Posterior cingulate gyrus (tissue), 11 donors: Measurements from ENCODE around the gene TPCN1.
"Not testable (repeated sequence)": the region's sequence is repeated elsewhere in the genome, so short reads cannot be mapped to it uniquely, and the experiment has no call there.

Experiments used
- DNase-seq, 10 donors: peaks; one replicate each; pipeline versions ENCODE4 v3.0.0 to v3.0.0-alpha.2; 2020 to 2021; ENCODE audit warnings: mixed read lengths in 3 of 10
- intact Hi-C: fragments of 100-400 bp; cut with DNase I; formaldehyde crosslinking; loops from one replicate; pipeline ENCODE4 v1.15.1; 2023

TPCN1 gene

DNA sequence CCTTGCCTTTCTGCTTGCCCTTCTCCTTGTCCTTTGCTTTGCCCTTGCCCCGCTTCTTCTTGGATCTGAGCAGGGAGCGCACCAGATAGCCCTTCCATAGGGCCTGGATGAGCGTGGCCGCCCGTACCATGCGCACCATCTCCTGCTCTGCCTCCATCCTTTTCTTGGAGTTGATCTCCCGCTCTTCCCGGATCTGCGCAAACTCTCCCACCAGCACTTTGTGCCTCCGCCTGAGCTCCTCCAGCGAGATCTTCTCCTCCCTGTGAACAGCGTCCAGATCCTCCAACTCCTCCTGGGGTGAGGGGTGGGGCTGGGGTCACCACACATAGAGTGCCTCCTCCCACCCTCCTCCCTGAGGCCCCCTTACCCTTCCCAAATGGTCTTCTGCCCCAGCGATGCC is 25.7 kb upstream of the TPCN1 start:
- intact Hi-C loops = loop anchor here (5.0 kb wide), 1 partner anchor 232 kb away; no protein-coding TSS in a partner anchor
- peak in 2 of 10 donors; percentile 16 to 35 for DNase-seq

DNA sequence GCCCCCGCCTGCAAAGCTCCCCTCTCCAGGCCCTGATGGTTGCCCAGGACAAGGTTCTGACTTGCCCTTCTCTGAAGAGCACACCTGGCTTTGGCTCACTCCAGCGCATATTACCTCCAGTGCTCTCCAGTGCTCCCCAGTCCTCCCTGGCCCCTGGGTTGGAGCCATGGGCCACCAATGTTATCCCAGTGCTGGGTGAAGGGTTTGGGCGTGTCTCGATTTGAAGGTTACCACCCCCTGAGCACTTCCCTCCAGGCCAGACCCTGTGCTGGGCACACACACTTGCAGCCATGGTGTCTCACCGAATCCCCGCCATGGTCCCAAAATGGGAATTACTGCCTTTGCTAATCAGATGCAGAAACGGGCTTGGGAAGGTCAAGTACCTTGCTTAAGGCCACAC is 24.7 kb upstream of the TPCN1 start:
- intact Hi-C loops = loop anchor here (5.0 kb wide), 1 partner anchor 231 kb away; no protein-coding TSS in a partner anchor
- DNase-seq = peak in 1 of 10 donors; percentile 50

DNA sequence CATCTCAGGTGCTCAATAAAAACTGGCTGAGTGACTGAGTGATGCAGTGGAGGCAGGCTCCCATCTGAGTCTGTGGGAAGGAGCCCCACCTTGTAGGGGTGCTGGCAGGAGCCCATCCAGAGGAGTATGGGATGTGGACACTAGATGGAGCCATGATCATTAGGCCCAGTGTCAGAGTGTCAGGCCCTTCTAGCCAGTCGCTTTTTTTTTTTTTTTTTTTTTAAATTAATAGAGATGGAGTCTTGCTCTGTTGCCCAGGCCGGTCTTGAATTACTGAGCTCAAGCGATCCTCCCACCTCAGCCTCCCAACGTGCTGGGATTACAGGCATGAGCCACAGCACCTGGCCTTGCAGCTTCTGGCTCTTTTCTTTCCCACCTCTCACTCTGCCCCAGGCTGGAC is 24.3 kb upstream of the TPCN1 start:
- intact Hi-C loops = loop anchor here (5.0 kb wide), 1 partner anchor 230 kb away; no protein-coding TSS in a partner anchor
- peak in 6 of 10 donors; percentile 31 to 91 (median 62) for DNase-seq

DNA sequence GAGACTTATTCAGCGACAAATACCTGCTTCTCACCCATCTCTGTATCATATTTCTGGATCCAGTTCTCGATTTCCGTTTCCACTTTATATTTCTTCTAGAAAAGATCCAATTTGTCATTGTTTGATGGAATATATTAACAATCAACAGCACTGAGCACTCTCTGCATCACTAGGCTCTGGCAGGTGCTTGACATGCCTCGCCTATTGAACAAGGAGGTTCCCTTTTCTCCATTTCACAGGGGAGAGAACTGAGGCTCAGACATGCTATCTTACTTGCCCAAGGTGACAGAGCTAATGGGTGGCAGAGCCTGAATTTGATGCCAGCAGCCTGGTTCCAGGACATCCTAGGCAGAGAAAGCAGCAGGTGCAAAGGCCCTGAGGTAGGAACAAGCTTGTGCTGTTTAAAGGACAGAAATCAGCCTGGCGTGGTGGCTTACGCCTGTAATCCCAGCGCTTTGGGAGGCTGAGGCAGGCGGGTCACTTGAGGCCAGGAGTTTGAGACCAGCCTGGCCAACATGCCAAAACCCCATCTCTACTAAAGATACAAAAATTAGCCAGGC is 23.7 kb upstream of the TPCN1 start:
- DNase-seq = peak in 1 of 10 donors; percentile 36
- intact Hi-C loops = loop anchor here (5.0 kb wide), 1 partner anchor 230 kb away; no protein-coding TSS in a partner anchor

DNA sequence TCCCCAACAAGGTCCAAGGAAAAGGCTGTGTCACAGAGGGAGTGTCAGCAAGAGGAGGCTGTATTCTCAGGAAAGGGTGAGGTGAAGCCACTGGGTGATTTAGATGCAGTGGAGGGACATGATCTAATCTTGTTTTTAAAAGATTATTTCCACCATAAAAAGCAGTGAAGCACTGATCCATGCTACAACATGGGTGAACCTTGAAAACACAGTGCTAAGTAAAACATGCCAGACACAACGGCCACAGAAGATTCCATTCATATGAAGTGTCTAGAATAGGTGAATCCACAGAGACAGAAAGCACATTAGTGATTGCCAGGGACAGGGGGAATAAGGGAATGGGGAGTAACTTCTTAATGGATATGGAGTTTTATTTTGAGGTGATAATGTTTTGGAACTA is 23.0 kb upstream of the TPCN1 start:
- intact Hi-C loops = loop anchor here (5.0 kb wide), 1 partner anchor 229 kb away; no protein-coding TSS in a partner anchor
- no peak for DNase-seq

DNA sequence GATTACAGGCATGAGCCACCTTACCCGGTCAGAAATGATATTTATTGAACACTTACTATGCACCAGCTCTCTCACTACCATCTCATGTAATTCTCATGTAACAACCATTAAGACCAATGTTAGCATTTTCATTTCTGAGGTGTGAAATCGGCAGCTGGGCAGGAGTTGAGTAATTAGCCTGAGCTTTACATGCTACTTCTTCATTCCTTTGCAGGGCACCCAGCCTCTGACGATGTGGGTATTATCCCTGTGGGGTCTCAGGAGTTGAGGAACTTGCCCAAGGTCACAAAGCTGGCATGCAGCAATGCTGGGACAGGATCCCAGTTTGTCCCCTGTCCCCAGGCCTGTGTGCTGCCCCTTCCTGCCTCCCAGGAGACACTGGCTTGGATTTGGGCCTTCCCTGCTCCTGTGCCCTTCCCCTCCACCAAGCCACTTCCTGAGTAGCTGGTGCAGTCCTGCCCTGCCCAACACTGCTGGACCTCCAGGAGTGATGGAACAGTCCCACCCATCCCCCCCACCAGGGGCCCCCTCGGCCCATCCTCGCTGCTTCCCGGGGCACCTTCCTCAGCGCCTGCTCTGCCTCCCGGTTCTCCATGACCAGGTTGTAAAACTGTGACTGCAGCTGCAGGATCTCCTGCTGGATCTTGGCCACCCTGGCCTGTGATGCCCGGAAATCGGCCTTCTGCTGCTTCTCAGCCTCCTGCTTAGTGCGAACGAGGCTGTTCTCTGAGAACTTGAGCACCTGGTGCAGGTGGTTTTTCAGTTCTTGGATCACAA is 21.1 kb upstream of the TPCN1 start:
- intact Hi-C loops = no loop called here
- DNase-seq = peak in 1 of 10 donors; percentile 47

DNA sequence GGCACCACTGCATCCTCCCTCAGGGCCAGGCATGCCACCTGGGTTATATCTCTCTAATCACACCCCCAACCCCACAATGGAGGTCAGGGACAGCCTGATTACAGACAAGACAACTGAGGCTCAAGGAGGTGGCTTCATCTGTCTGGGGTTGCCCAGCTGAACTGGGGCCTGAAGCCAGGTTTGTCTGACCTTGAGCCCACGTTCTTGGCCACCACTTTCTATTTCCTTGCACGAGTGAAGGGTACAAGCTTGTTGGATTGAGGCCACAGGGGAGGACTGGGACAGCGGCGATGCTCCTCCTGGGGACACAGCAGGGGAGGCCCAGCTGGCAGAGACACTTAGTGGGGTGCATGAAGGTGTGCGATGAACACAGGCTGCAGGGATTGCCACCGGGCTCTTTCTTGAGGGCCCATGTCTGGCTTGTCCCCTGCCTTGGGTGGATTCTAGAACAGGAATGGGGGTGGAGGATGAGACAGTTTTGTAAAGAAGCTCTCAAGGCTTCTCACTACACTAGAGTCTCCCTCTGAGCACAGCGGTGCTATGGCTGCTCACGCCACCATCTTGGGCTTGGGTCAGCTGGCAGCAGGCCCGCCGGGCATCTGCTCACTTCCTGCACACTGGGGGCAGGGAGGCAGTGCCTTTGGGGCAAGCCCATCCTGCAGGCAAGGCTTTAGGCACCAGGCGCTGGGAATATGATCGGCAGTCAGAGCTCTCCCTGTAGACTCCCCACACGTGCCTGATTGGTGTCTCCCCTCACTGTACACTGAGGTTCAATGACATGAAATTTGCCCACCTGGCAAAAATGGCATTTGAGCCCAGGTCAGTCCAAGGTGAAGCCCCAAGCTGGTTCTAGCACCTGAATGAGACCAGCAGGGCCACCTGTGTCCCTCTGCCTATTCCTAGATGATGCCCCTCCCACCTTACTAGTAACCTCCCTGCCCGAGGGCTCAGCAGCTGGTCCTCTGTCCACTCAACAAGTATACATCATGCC is 19.8 kb upstream of the TPCN1 start:
- DNase-seq = peak in 1 of 10 donors; percentile 62
- intact Hi-C loops = no loop called here

DNA sequence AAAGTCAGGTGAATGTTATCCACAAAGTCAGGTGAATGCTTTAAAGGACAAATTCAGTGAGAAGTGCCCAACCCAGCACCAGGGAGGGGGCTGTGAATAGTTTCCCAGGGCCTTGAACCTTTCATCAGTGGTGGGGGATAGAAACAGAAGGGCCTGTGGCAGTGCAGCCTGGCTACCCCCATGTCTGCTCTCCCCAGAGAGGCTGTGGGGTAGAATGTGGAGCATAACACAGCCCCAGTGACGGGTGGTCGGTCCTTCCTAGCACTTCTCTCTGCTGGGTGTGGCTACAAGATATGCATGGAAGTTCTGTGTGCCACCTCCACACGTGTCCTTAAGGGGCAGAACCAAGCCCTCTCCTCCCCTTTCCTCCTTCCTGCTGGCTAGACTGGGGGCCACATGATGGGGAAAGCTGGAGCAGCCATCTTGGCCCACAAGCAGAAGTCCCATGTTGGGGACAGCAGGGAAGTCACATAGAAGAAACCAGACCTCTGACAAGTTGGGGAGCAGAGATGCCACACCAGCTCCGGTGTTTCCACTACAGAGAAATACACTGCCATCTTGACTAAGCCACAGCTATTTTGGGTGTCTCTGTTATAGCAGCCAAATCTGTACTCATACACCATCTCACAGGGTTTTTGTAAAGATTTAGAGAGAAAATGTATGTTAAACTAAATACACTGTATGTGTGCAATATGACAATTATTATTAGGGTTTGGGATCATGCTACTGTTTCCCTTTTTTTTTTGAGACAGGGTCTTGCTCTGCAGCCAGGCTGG is 18.8 kb upstream of the TPCN1 start:
- peak in 1 of 10 donors; percentile 17 for DNase-seq
- intact Hi-C loops = no loop called here

DNA sequence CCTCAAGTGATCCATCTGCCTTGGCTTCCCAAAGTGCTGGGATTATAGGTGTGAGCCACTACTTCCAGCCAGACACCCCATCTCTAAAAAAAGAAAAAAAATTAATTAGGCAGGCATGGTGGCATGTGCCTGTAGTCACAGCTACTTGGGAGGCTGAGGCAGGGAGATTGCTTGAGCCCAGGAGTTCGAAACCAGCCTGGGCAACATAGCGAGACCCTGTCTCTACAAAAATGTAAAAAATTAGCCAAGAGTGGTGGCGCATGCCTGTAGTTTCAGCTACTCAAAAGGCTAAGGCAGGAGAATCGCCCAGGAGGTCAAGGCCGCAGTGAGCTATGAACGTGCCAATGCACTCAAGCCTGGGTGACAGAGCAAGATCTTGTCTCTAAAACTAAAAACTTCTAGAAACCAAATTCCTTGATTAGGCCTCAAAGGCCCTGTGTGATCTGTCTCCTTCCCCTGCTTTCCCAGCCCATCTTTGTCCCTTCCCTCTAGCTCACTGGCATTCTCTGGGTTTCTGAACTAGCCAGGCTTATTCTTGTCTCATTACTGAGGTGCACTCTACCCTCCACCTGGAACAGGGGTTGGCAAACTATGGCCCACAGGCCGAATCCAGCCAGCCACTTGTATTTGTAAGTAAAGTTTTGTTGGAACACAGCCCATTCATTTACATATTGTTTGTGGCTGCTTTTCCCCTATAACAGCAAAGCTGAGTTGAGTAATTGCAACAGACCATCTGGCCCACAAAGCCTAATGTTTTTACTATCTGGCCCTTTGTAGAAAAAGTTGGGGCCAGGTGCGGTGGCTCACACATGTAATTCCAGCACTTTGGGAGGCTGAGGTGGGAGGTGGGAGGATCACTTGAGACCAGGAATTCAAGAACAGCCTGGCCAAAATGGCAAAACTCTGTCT is 17.2 kb upstream of the TPCN1 start:
- intact Hi-C loops = no loop called here
- peak in 2 of 10 donors; percentile 32 to 49 for DNase-seq

DNA sequence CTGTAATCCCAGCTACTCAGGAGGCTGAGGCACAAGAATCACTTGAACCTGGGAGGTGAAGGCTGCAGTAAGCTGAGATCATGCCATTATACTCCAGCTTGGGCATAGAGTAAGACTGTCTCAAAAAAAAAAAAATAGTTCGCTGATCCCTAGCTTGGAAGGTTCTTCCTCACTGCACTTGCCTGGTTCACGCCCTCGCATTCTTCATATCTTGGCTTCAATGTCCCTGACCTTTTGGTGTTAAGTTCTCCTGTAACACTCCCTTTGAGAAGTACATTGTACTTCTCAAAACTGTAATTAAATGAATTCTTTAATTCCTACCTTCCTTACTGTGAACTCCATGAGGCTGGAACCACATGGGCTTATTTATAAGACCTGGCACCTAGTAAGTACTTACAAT is 16.5 kb upstream of the TPCN1 start:
- intact Hi-C loops = no loop called here
- DNase-seq = peak in 1 of 10 donors; percentile 16

DNA sequence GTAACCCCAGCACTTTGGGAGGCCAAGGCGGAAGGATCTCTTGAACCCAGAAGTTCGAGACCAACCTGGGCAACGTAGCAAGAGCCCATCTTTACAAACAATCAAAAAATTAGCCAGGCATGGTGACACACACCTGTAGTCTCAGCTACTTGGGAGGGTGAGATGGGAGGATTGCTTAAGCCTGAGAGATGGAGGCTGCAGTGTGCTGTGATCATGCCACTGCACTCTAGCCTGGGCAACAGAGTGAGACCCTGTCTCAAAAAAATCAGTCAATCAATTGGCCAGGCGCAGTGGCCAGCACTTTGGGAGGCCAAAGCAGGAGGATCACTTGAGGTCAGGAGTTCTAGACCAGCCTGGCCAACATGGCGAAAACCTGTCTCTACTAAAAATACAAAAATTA is 14.5 kb upstream of the TPCN1 start:
- DNase-seq, intact Hi-C loops: not testable (repeated sequence)

DNA sequence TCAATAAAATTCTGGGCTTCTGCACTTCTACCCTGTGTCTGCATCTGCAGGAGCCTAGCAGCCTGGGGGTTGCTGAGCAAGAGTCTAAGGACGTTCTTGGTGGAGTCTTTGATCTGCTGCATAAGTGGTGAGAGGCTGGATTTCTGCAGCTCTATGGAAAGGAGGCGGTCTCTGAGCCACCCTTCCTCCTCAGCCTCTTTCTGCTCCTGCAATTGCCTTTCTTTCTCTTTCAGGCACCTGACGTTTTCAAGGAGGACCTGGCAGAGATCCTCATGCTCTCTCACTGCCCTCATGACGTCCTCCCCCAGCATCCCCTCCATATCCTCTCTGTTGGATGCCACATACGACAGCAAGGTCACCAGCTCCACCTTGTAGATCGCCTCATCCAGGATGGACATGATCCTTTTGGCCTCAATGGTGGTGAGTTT is 13.6 kb upstream of the TPCN1 start:
- intact Hi-C loops = no loop called here
- no peak for DNase-seq

DNA sequence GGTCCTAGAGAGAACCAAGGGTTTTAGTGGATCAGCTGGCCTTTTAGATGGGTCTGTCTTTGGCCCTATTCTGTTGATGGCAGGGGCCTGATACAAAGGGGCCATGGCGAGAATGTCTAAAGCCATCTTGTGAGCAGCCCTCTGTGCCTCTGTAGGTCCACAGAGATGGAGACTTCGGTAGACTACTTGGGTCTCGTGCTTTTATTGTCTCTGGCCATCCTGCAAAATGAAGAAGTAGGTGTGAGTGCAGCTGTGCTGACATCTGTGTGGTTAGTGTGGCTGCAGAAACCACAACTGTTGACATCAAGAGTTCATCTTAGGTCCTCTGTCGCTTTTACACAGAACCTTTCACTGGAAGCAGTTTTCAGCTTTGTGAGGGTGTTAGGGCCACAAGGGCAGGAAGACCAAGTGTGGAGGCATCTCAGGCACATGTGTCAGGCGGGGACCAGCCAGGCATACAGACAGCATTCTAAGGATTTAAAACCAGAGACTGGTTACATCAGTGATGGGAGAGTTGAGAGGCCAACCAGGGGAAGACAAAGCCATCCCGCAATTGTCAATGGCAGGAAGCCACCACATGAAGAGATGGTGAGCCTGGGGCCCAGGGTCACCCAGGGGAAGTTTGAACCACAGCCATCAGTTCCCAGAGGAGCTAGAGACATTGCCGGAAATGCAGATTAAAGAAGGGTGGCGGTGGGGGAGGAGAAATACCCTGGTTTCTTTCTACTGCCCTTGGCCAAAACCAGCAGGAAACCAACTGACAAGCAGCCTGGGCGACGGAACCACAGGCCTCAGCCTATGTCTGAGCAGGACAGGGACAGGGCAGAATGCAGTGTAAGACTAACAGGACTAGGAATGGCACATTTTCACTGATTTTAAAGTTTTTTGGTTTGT is 13.0 kb upstream of the TPCN1 start:
- intact Hi-C loops = no loop called here
- DNase-seq = peak in 1 of 10 donors; percentile 65

DNA sequence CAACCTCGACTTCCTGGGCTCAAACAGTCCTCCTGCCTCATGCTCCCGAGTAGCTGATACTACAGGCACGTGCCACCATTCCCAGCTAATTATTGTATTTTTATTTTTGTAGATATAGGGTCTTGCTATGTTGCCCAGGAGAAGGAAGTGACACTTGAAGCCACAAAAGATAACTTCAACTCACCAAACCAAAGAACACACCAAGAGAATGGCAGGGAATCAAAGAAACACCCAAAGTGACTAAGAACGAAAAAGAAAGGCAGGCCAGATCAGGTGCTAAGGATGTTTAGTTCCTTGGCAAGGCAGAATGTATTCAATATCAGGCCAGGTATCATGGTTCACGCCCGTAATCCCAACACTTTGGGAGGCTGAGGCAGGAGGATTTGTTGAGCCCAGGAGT is 10.1 kb upstream of the TPCN1 start:
- intact Hi-C loops = no loop called here
- DNase-seq = no peak

DNA sequence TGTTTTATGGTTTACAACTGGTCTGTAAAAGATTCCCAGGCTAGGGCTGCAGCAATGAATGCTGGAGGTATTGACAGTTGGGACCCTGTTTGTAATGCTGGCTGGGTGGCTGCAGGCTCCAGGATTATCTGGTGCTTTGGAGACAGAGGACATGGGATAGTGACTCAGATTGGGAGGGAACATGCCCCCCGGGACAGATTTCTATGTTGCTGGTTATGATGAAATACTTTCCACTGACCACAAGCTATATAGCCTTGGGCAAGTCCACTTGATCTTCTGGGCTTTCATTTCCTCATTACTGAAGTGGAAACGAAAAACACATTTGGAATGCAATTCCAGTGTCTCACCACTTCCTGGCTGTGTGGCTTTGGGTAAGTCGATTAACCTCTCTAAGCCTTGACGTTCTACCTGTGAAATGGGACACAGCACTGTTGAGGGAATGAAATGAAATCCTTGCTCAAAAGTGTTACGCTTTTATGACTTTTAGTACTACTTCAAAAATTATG is 6.3 kb upstream of the TPCN1 start:
- intact Hi-C loops = no loop called here
- DNase-seq = peak in 2 of 10 donors; percentile 39 to 61

DNA sequence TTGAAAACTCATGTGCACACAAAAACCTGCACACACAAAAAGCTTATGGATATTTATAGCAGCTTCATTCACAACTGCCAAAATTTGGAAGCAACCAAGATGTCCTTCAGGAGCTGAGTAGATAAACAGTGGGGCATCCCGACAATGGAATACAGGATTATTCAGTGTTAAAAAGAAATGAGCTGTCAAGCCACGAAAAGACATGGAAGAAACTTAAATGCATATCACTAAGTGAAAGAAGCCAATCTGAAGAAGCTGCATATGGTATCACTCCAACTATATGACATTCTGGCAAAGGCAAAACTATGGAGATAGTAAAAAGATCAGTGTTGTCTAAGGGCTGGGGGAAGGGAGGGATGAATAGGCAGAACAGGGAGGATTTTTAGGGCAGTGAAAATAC is 5.2 kb upstream of the TPCN1 start:
- DNase-seq = peak in 1 of 10 donors; percentile 3
- intact Hi-C loops = no loop called here

DNA sequence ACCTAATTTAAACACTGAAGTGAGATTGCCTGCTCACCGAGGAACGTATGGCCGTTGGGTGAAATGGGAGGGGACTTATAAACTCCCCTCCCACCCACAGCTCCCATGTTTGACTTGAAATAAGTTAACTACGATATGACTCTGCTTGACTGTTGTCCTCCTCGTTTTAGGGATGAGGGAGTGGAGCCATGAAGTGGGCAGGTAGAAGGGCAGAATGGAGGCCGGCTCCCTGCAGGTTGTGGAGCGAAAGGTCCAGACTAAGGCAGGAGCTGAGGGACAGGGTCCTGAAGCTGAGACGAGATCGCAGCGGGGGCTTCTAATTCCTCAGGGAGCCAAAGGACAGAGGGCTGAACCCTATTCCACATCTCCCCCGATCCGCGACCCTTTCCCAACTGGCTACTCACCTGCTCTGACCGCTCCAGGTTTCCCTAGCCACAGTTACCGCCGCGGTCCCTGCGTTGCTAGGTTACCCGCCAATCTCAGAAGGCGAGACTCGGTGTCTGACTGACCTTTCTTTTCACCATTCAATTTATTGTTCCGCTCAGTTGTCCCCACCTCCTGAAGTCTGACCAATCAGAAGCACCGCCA is 577 bp upstream of the TPCN1 start:
- intact Hi-C loops = loop anchor here (1.0 kb wide), 1 partner anchor 39 kb away; no protein-coding TSS in a partner anchor

More for the DNA sequence above, 577 bp upstream of the TPCN1 start:
- no peak for DNase-seq
